Measurements from ENCODE around the gene EMC9. TPM values are rescaled to one million over a fixed set of nuclear protein-coding genes. Genes with fewer than 3 reads are reported as not detected.

Gene EMC9
- total and polyA plus RNA-seq, 2 donors (not counting 1 experiment from before 2014, with no cell fraction given): 24.7 to 25.9 TPM

GRCh38 chr14:24189059-24189375, 47.6 kb upstream of the EMC9 start:
- Histone ChIP-seq H3K9ac (ENCODE audit: low read length) (peak overlapping the region; percentile 70), H3K27me3 (replicated peaks in 1 of 4; ENCODE audit: control extremely low read depth in 1 of 4, control insufficient read depth in 3 of 4, insufficient read depth in 4 of 4, low read length in 3 of 4) (no peaks in the 10 kb centered on the region), H2AFZ (ENCODE audit: insufficient read depth, low read depth, low read length, poor library complexity, severe bottlenecking) (peak overlapping the region; percentile 76), H3K27ac (ENCODE audit: low read length in 2 of 2) (peak overlapping the region; percentile 32 to 86), H3K4me3 (ENCODE audit: control extremely low read depth in 1 of 5, extremely low read depth in 1 of 5, insufficient read depth in 1 of 5, low read depth in 2 of 5, low read length in 4 of 5) (peak overlapping the region in 4 of 5 experiments; percentile 32 to 79 (median 73)), H4K20me1 (ENCODE audit: control insufficient read depth, insufficient read depth, low read length, poor library complexity, severe bottlenecking) (no peaks in the 10 kb centered on the region), H3K9me3 (ENCODE audit: control extremely low read depth in 1 of 3, control insufficient read depth in 2 of 3, insufficient read depth in 1 of 3, low read length in 2 of 3) (no peaks in the 10 kb centered on the region), H3K79me2 (ENCODE audit: control insufficient read depth, insufficient read depth, low read length) (peaks cover 61% of the 10 kb centered on the region), H3K4me2 (replicated peaks; ENCODE audit: low read depth, low read length, poor library complexity, severe bottlenecking) (peak overlapping the region; percentile 96), H3K36me3 (replicated peaks in 1 of 2; ENCODE audit: control extremely low read depth in 1 of 2, control insufficient read depth in 1 of 2, extremely low read depth in 1 of 2, insufficient read depth in 2 of 2, low read length in 1 of 2) (peaks cover 3 to 41% of the 10 kb centered on the region in 2 experiments), H3K4me1 (ENCODE audit: control insufficient read depth in 2 of 2, insufficient read depth in 2 of 2, low read length in 2 of 2) (peaks cover 16 to 19% of the 10 kb centered on the region in 2 donors)
- ChIA-PET POLR2A (interaction anchor here (0.6 to 2.1 kb wide), 11 partner anchors 15 to 86 kb away, joined by 3 to 9 read pairs (median 4); partner anchors contain the start of genes CHMP4A, IRF9, MDP1 and PSME1), CTCF (interaction anchor here (0.7 to 3.7 kb wide), 12 partner anchors 25 to 122 kb away, joined by 3 to 21 read pairs (median 4); partner anchors contain the start of genes CHMP4A, CIDEB, DCAF11 and IRF9)
- no peak for DNase-seq
- Mint-ChIP-seq H3K27ac (peak overlapping the region; percentile 87), H3K4me3 (peak overlapping the region; percentile 93), H3K27me3 (no peaks in the 10 kb centered on the region), H3K4me1 (peaks cover 38% of the 10 kb centered on the region), H3K9me3 (ENCODE audit: insufficient read depth) (no peaks in the 10 kb centered on the region)
- WGBS (ENCODE audit: insufficient coverage): 0% methylated on average over 1 of the region's 3 CpGs
- ATAC-seq (ENCODE audit: low read depth): no peak
- TF ChIP-seq EZH2 (IDR thresholded peaks at IDR 0.05; ENCODE audit: borderline replicate concordance, insufficient read depth, low read depth, low read length, poor library complexity, severe bottlenecking) (no peak), CTCF (IDR thresholded peaks at IDR 0.05) (no peak)
- intact Hi-C loops (cut with micrococcal nuclease): no loop called here
